Germinal center (tissue), 1 donor: ENCODE data around the gene GGT5.
A peak's percentile ranks its signal among the peaks of the same experiment; 100 is the strongest.
"Not testable (repeated sequence)": the region's sequence is repeated elsewhere in the genome, so short reads cannot be mapped to it uniquely, and the experiment has no call there.

Experiments
- DNase-seq: peaks from one replicate; pipeline ENCODE4 v3.0.0; 2012; ENCODE audit warnings: mixed read lengths, low spot score

GGT5 gene

GRCh38 chr22:24205438-24206195 is 39.3 kb downstream of the GGT5 start:
- no peak for DNase-seq

- not testable (repeated sequence) for DNase-seq
These were observed 41.0 kb downstream of the GGT5 start for GRCh38 chr22:24203856-24204255.

- no peak for DNase-seq
These were observed 42.9 kb downstream of the GGT5 start for GRCh38 chr22:24201681-24202614.

- DNase-seq, result no peak
These were observed 44.2 kb downstream of the GGT5 start for GRCh38 chr22:24200619-24201212.

- no peak for DNase-seq
These were observed 46.2 kb downstream of the GGT5 start for GRCh38 chr22:24198682-24199052.

GRCh38 chr22:24191893-24192292 is 53.0 kb downstream of the GGT5 start:
- no peak for DNase-seq

GRCh38 chr22:24191381-24191841 is 53.5 kb downstream of the GGT5 start:
- no peak for DNase-seq

GRCh38 chr22:24190596-24191208 is 54.2 kb downstream of the GGT5 start:
- DNase-seq, result no peak

- DNase-seq, result no peak
These were observed 54.7 kb downstream of the GGT5 start for GRCh38 chr22:24190159-24190540.

GRCh38 chr22:24189249-24190158 is 55.4 kb downstream of the GGT5 start:
- DNase-seq, result peak; percentile 67

GRCh38 chr22:24188705-24189248 is 56.1 kb downstream of the GGT5 start:
- DNase-seq, result no peak

- DNase-seq, result no peak
These were observed 56.9 kb downstream of the GGT5 start for GRCh38 chr22:24187731-24188644.

GRCh38 chr22:24186892-24187670 is 57.8 kb downstream of the GGT5 start:
- no peak for DNase-seq

- DNase-seq, result no peak
These were observed 58.5 kb downstream of the GGT5 start for GRCh38 chr22:24186352-24186740.

GRCh38 chr22:24185501-24186351 is 59.2 kb downstream of the GGT5 start:
- DNase-seq, result no peak

GRCh38 chr22:24185001-24185500 is 59.8 kb downstream of the GGT5 start:
- no peak for DNase-seq

GRCh38 chr22:24184057-24184798 is 60.7 kb downstream of the GGT5 start:
- no peak for DNase-seq
